Stimulated activated CD4-positive, alpha-beta T cell treated with anti-CD3 and anti-CD28 coated beads, TNF-alpha, amount 100 ng/mL, for 24 hours (primary cell): Measurements from ENCODE around the gene RPS6KC1.
"Not testable (repeated sequence)": the region's sequence is repeated elsewhere in the genome, so short reads cannot be mapped to it uniquely, and the experiment has no call there.

ENCODE experiments used
- DNase-seq, 3 experiments: peaks; one replicate each; pipeline ENCODE4 v3.0.0-alpha.2; 2020; ENCODE audit warnings: low read depth in 3 of 3

Gene RPS6KC1

DNA sequence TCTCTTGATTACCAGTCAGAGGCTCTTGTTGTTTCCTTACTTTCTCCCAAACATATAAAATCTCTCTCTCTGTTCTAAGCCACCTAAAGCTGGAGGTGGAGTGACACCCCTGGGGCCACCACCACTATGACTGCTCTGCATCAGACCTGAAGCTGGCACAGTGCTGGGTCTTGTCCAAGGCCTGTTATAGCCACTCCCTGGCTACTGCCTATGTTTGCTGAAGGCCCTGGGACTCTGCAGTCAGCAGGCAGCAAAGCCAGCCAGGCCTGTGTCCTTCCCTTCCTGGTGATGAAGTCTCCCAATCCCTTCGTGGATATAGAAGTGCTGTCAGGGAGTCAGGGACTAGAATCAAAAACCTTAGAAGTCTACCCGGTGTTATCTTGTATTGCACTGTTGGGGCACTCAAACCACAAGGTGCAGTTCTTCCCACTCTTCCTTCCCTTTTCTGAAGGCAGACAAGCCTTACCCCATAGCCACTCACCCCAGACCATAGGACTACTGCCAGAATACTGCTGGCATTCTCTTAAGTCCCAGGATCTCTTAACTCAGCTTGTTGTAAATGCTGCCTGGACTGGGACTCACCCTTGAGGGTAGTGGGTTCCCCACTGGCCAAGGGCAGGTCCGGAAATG is 103.1 kb downstream of the RPS6KC1 start:
- no peak for DNase-seq

DNA sequence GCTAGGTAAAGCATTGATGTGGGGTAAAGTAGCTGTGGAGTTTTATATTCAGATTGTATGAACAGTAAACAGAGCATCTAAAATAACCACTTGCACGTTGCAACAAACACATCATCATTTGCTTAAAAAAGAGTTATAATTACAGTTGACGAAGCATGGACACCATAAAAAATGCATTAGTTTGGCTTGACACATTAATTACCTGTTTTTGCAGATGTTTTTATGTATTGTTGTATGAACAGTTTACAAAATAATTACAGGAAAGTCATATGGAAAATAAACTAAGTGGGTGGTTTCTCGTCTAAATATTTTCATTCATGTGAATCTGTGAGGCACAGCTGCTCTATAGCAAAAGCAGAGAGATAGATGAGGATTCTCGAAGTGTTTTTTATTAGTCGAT is 108.3 kb downstream of the RPS6KC1 start:
- no peak for DNase-seq

DNA sequence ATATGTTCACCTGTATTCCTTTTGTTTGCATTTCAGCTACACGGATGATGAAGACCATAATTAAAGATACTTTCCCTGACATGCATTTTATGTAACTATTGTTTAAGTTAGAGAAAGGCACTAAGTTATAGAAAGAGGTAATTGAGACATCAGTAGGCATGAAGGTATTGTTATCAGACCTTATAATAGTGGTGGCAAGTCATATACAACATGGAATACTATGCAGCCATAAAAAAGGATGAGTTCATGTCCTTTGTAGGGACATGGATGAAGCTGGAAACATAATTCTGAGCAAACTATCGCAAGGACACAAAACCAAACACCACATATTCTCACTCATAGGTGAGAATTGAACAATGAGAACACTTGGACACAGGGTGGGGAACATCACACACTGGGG is 109.4 kb downstream of the RPS6KC1 start:
- not testable (repeated sequence) for DNase-seq

DNA sequence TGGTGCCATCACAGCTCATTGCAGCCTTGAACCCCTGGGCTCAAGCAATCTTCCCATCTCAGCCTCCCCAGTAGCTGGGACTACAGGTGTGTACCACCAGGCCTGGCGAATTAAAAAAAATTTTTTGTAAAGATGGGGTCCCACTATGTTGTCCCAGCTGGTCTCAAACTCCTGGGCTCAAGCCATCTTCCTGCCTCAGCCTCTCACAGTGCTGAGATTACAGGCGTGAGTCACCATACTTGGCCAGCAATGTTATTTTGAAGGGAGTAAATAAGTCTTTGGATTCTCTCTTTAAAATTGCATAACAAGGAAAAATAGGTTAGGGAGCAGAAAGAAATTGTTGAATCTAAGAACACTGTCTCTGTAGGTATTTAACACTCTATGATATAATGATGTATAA is 111.3 kb downstream of the RPS6KC1 start:
- DNase-seq, result no peak

DNA sequence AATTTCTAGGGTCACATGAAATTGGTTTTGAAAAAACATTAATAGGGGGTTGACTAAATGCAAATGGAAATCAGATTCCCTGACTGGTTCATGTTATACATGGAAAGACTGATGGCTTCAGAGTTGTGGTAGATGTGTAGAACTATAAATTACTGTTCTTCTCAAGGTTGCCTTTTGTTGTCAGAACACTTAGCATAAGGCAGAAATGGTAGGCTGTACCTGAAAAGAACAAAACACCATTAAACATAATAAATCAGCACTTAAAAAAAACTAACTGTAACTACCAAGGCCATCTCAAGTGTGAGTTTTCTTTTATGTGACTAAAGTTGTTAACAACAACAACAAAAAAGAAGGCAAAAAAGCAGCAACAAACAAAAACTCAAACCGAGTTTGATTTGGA is 111.8 kb downstream of the RPS6KC1 start:
- no peak for DNase-seq

DNA sequence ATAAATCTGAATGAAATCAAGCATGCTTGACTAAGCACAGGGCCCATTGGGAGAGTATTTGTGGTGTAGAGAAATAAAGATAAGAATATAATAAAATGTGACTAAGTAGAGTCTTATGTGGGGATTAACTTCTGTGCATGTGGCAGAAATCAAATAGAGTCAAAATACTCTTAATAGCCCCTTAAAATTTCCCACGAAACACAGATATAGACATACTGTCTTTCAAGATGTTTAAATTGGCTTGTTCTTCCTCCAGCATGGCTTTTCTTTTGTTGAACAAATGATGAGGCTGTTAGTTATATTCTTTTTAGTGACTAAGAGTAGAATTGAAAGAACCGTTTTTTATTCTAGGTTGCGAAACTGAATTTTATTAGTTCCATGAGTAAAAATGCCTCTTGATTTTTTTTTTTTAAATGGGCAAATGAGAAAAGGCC is 112.3 kb downstream of the RPS6KC1 start:
- DNase-seq, result no peak

DNA sequence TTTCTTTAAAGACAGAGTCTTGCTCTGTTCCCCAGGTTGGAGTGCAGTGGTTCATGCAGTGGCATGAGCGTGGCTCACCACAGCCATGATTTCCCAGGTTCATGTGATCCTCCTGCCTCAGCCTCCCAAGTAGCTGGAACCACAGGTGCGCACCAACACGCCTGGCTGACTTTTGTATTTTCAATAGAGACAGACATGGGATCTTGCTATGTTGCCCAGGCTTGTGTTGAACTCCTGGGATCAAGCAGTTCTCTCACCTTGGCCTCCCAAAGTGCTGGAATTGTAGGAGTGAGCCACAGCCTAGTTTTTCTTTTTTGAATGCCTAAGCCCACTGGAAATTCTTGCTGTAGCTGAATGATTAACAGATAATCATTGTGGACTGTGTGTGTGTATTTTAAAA is 113.5 kb downstream of the RPS6KC1 start:
- DNase-seq, result no peak

DNA sequence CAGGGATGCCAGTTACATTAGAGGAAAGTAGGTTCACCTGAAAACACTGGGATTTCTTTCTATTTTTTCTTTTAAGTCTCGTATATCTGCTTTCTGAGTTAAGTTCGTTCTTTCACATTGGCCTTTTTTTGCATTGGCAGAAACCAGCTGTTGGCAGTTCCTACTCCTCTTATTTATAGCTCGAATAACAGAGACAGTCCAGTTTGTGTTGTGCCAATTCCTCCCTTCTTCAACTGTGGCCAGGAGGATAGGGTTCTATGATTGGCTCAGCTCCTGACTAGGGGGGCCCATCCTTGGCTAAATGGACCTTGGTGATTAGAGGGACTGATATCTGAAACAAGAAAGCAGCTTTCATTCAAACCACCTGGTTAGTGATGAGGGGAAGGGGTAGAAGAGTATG is 115.8 kb downstream of the RPS6KC1 start:
- no peak for DNase-seq

DNA sequence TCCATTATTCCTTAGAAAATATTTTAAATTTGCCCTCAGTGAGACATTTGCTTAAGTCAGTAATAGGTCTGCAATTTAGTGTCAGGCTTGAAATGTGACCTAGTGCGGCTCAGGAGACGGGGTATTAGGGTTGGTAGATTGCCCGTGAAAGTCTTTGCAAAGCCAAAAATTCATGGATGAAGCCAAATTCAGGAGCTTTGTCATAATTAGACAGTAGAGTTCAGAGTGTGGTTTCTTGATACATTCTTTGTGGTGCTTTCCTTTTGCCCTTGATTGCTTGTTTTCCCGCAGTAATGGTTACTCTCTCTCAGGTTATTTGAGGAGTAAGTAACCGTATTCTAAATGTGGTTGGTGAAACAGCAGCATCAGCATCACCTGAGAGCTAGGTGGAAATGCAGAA is 120.7 kb downstream of the RPS6KC1 start:
- no peak for DNase-seq

DNA sequence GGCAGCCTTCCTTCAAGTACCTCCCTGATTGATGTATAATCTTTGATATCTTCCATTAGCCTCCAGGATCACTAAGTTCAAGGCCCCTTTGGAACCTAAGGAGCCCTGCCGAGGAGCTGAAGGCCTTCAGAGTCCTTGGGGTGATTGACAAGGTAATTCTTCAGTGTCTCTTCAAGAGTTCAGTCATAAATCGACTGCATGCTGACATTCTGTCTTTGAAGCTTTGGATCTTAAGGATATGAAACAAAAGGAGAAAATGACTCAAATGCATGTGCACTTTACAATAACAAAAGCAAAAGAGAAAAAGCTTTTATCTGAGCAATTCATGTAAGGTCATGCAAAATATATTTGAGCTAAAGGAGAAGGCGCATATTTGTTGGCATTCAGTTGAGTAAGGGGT is 125.3 kb downstream of the RPS6KC1 start:
- DNase-seq, result no peak

DNA sequence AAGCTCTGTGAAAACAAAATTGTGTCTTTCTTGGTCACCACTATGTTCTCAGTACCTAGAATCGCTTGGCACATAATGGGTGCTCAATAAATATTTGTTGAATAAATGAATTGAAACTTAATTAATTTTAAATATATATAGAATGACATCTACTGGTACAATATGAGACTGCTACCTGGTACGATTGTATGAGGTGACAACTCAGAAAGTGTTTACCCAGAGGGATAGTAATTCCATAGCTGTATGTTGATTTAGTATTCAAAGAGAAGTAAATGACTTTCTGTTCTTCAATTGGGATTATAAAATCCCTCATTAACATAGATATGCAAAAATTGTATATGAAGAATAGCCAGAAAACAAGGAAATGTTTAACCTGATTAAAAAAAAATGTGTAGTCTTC is 128.7 kb downstream of the RPS6KC1 start:
- no peak for DNase-seq

DNA sequence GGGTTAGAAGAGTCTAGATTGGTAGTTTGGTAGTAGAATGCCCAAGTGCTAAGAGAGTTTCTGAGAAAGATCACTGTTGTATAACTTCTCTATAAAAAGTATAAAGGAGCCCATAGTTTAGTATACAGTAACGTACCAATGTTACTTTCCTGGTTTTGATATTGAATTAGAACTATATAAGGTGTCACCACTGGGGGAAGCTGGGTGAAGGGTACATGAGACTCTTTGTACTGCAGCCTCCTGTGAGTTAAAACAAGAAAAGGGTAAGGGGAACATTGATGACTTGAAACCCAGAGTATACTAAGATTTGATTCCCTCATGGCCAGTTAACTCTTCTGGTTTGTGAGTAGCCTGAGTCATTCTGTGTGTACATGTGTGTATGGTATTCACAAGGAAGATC is 129.8 kb downstream of the RPS6KC1 start:
- no peak for DNase-seq

DNA sequence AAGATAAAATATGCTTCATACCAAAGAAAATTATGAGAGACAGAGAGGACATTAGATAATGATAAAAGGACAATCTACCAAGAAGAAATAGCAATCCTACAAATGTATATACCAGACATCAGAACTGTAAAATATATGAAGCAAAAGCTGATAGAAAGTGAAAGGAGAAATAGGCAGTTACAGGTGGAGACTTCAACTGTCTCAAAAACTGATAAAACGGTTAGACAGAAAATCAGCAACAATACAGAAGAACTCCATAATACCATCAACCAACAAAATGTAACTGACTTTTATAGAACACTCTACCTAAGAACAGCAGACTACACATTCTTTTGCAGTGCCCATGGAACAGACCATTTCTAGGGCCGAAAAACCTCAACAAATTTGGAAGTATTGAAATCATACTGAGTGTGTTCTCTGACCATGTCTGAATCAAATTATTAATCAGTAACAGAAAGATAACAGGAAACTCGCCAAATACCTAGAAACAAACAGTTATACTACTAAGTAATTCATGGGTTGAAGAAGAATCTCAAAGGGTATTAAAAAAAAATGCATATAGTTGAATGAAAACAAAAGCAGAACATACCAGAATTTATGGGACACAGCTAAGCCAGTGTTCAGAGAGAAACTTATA is 132.1 kb downstream of the RPS6KC1 start:
- DNase-seq, result no peak

DNA sequence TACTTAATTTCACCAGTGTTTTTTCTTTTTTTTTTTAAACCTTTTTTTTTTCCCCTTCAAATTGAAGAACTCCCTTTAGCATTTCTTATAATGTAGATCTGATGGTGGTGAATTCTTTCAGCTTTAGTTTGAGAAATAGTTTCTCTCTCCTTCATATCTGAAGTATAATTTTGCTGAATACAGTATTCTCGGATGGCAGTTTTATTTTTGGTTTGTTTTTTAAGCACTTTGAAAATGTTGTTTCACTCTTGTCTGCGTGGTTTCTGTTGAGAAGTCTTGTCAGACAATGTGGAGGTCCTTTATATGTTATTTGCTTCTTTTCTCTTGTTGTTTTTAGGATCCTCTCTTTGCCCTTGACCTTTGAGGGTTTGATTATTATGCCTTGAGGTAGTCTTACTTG is 135.1 kb downstream of the RPS6KC1 start:
- DNase-seq, result no peak

DNA sequence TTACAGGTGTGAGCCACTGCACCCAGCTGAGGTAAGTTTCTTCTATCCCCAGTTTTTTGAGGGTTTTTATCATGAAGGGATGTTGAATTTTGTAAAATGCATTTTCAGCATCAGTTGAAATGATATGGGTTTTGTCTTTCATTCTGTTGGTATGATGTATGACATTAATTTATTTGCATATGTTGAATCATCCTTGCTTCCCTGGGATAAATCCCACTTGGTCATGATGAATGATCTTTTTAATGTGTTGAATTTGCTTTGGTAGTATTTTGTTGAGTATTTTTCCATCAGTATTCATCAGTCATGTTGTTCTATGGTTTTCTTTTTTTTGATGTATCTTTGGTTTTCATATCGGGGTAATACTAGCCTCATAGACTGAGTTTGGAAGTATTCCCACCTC is 141.0 kb downstream of the RPS6KC1 start:
- no peak for DNase-seq

DNA sequence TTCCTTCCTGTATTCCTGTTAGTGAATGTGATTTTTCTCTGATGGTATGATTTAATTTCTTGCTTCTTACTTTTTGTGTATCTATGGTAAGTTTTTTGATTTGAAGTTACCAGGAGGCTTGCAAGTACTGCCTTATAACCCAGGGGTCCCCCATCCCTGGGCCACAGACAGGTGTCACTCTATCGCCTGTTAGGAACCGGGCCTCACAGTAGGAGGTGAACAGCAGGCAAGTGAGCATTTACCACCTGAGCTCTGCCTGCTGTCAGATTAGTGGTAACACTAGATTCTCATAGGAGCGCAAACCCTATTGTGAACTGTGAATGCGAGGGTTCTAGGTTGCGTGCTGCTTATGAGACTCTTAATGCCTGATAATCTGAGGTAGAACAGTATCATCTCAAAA is 143.3 kb downstream of the RPS6KC1 start:
- no peak for DNase-seq

DNA sequence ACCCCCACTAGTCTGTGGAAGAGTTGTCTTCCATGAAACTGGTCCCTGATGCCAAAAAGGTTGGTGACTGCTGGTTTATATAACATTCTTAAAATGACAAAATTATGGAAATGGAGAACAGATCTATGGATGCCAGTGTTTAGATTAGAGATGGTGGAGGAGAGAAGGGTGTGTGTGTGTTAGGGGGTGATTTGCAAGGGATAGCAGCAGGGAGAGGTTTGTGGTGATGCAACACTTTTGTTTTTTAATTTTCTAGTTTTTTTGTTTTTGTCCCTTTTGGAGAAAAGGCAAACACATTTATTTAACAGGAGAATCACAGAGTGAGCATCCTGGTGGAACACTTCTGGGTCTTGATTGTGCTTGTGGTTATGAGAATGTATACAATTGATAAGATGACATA is 143.8 kb downstream of the RPS6KC1 start:
- no peak for DNase-seq

DNA sequence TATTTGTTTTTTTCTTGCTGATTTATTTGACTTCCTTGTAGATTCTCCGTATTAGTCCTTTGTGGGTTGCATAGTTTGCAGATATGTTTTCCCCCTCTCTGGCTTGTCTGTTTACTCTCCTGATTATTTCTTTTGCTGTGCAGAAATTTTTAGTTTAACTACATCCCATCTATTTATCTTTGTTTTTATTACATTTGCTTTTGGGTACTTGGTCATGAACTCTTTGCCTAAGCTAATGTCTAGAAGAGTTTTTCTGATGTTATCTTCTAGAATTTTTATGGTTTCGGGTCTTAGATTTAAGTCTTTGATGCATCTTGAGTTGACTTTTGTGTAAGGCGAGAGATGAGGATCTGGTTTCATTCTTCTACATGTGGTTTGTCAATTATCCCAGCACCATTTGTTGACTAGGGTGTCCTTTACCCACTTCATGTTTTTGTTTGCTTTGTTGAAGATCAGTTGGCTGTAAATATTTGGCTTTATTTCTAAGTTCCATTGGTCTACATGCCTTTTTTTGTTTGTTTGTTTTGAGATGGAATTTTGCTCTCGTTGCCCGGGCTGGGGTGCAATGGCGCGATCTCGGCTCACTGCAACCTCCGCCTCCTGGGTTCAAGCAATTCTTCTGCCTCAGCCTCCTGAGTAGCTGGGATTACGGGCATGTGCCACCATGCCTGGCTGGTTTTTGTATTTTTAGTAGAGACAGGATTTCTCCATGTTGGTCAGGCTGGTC is 145.4 kb downstream of the RPS6KC1 start:
- not testable (repeated sequence) for DNase-seq

DNA sequence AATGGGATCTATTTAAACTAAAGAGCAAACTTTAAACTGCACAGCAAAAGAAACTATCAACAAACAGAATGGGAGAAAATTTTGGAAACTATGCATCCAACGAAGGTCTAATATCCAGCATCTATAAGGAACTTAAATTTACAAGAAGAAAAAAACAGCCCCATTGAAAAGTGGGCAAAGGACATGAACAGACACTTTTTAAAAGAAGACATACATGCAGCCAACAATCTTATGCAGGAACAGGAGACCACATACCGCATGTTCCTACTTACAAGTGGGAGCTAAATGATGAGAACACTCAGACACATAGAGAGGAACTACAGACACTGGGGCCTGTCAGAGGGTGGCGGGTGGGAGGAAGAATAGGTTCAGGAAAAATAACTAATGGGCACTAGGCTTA is 149.6 kb downstream of the RPS6KC1 start:
- DNase-seq, result no peak

DNA sequence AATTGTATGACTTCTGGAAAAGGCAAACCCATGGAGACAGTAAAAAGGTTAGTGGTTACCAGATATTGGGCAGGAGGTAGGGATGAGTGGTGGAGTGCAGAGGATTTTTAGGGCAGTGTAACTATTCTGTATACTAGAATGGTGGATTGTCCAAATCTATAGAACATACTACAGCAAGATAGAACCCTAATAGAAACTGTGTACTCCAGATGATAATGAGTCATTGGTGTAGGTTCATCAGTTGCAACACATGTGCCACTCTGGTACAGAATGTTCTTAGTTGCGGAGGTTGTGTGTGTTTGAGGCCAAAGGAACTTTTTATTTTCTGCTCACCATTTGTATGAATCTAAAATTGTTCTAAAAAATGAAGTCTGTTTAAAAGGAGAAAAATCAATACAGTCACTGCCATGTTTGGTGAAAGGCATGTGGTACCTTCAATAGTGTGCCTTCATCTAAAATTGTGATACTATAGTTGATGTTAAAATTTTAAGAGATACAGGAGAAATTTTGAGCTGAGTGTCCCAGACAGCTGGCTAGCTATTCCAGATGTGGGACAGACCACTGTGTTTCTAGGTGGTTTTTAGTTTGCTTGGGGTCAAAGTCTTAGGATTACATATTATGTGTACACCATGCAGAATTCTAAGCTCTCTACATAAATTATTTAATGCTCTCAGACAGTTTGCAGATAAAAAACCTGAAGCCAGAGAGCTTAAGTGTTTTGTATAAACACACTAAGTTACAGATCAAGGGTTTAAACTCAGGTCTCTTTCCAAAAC is 150.5 kb downstream of the RPS6KC1 start:
- DNase-seq, result no peak

DNA sequence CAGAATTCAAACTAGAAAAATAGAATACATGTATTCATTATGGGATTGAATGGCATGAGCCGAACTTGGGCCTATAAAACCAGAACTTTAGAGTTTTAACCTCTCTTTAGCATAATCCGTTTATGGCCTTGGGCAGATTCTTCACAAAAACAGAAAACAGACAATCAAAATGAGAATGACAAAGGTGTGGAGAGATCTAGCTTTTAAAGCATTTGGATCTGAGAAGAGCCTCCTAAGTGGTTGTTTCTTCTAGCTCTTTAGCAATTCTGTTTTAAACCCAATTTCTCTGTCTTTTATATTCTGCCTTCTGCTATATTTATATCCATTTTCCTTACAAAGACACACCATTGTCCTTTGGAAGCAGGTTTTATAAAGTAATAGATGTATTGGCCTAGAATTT is 160.2 kb downstream of the RPS6KC1 start:
- no peak for DNase-seq

DNA sequence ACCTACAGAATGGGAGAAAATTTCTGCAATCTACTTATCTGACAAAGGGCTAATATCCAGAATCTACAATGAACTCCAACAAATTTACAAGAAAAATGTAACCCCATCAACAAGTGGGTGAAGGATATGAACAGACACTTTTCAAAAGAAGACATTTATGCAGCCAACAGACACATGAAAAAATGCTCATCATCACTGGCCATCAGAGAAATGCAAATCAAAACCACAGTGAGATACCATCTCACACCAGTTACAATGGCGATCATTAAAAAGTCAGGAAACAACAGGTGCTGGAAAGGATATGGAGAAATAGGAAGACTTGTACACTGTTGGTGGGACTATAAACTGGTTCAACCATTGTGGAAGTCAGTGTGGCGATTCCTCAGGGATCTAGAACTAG is 168.0 kb downstream of the RPS6KC1 start:
- not testable (repeated sequence) for DNase-seq

DNA sequence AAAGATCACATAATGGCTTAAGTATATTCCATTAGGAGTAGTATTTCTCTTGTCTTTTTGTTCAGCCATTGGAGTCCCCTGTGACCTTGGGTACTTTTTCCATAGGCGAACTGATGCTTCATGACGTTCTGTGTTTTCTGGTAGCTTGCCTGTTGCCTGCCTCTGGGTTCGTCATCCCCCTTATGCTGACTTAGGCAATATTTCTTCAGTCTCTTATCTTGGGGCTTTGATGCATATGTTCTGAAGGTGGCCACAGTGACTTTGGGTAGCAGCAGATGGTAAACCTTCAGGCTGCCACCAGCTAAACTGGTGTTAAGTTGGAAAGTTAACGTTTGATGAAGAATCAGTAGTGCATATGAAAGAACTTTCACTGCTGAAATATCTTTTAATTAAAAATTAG is 170.2 kb downstream of the RPS6KC1 start:
- DNase-seq, result no peak
